ENCODE data around the gene HUNK.
A peak's percentile ranks its signal among the peaks of the same experiment; 100 is the strongest.

Gene HUNK

GRCh38 chr21:31895077-31895835 is 22.4 kb downstream of the HUNK start:
- no peak for DNase-seq

GRCh38 chr21:31896019-31896418 is 23.2 kb downstream of the HUNK start:
- DNase-seq, result no peak

DNA sequence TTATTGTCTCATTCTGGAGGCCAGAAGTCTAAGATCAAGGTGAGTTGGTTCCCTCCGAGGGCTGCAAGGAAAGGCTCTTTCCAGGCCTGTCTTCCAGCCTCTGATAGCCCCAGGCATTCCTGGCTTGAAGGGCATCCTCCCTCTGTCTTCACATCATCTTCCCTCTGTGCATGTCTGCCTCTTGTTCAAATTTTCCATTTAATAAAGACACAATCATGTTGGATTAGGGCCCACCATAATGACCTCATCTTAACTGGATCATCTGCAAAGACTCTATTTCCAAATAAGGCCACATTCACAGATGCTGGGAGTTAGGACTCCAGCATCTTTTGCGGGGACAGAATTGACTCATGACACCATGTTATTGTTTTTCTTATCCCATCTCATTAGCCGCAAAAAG is 24.5 kb downstream of the HUNK start:
- no peak for DNase-seq

GRCh38 chr21:31898933-31899630 is 26.3 kb downstream of the HUNK start:
- DNase-seq, result no peak

- no peak for DNase-seq
These were observed 27.5 kb downstream of the HUNK start for GRCh38 chr21:31900121-31900895.

DNA sequence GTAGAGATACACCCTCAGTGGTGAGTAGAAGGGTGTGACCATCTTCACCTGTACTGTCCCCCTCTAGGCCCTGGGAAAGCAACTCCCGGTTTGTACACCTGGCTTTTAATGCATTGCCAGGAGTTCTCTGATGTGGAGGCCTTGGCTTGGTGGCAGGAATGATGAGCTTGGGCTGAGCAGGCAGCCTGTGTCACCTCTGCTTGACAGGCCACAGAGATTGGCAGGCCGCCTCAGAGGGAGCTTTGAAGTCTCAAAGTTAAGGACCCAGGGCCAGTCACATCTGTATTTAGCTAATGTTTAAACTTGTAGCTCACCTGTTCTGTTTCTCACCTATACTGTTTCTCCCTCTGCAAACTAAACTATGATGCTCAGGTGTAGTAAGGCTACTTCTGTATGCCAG is 28.5 kb downstream of the HUNK start:
- DNase-seq, result no peak

DNA sequence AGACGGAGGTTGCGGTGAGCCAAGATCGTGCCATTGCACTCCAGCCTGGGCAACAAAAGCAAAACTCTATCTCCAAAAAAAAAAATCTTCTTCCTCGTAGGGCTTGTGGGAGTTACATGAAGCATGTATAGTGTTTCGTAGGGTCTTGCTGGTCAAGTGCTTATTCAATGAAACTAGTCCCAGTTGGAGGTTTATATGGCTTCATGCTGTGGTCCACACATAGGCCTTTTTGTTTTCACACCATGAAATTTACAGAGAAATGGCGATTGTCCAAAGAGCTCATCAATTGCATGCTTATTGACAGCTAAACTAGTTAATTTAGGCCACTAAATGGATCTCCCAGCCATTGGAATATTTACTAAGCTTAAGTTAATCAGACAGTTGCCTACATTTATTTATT is 29.6 kb downstream of the HUNK start:
- no peak for DNase-seq

DNA sequence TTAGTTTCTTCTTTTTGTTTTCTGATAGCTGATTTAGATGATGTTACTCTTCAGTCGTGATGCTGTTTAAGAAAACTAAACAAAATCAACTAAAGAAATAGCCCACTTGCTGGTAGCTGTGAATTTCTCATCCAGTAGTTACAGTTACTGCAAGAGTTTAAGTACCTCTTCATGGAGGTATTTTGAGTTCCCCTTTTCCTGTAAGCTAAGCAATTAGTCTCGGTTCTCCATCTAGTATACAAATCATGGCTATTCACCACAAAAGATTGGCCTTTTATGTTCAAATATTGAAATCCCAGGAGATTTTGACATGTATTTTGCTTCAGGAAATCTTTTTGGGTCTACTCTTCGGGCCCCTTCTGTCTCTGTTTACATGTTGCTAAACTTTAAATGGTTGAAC is 31.1 kb downstream of the HUNK start:
- DNase-seq, result no peak

- DNase-seq, result no peak
These were observed 33.0 kb downstream of the HUNK start for GRCh38 chr21:31905503-31906451.

GRCh38 chr21:31908106-31909031 is 35.5 kb downstream of the HUNK start:
- DNase-seq, result no peak

GRCh38 chr21:31909153-31910073 is 36.6 kb downstream of the HUNK start:
- peak in 2 of 58 donors; percentile 2 to 11 for DNase-seq

DNA sequence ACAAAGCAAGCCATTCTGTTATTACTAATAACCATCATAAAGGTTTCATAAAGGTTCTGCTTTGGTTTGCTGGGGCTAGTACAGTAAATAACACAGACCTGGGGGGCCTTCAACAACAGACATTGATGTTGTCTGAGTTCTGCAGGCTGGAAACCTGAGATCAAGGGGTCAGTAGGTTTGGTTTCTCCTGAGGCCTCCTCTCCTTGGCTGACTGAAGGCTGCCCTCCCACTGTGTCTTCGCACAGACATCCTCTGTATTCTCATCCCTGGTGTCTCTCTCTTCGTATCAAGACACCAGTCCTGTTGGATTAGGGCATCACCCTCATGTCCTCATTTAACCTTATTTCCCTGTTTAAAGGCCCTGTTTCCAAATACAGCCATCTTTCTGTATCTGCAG is 37.3 kb downstream of the HUNK start:
- DNase-seq, result no peak

GRCh38 chr21:31911138-31911907 is 38.5 kb downstream of the HUNK start:
- DNase-seq, result no peak

DNA sequence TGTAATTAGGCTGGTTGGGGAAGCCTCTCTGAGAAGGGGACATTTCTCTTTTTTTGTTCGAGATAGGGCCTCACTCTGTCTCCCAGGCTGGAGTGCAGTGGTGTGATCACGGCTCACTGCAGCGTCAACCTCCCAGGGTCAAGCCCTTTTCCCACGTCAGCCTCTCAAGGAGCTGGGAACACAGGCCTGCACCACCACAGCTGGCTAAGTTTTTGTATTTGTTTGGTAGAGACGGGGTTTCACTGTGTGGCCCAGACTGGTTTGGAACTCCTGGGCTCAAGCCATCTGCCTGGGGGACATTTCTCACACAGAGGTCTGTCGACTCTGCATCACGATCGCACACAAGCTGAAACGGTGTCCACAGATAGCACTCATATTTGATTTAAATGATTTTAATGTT is 39.7 kb downstream of the HUNK start:
- no peak for DNase-seq

DNA sequence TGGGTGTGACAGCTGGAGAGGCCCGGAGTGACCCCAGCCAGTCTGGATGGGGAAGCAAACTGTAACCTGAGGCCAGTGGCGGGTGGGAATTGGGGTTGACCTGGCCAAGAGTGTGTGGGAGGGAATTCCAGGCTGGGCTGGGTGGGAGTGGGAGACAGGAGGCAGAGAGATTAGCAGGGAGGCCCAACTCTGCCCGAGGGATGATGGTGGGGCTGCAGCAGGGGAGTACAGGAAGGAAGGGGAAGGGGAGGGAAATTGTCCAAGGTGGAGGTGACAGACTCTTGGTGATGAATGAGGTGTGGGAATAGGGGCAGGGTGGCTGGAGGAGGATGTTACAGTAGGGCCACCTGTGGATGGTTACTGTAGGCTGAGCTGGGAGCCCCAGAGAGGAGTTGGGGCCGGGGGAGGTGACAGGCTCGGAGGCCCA is 40.4 kb downstream of the HUNK start:
- DNase-seq, result no peak

DNA sequence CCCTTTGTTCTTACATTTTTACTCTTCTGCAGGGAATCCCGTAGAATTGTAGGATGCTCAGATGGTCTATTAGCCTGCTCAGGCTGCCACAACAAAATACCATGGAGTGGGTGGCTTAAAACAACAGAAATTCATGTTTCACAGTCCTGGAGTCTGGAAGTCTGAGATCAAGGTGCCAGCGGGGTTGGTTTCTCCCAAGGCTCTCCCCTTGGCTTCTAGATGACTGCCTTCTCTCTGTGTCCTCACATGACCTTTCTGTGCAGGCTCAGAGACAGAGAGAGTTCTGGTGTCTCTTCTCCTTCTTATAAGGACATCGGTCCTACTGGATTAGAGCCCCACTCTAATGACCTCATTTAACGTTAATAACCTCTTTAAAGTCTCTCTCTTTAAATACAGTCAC is 41.7 kb downstream of the HUNK start:
- DNase-seq, result no peak

- no peak for DNase-seq
These were observed 42.7 kb downstream of the HUNK start for GRCh38 chr21:31915566-31915965.

DNA sequence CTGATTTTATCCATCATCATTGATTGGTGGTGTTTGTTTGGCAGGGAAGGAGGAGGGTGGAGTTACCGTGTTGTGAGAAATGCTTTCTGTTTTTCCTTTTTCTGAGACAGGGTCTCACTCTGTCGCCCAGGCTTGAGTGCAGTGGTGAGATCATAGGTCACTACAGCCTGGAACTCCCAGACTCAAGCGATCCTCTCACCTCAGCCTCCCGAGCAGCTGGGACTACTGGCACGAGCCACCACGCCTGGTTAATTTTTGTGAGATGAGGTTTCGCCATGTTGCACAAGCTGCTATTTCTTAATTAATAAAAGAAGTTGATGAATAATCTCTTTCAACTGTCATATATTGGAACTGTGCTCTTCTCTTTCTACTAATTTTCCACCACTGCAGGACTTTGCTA is 44.3 kb downstream of the HUNK start:
- DNase-seq, result no peak

Measured in anterior cingulate cortex (tissue), 58 donors.